HG03432 (cell line): ENCODE results near the gene MUCL3.
"Not testable (repeated sequence)": the region's sequence is repeated elsewhere in the genome, so short reads cannot be mapped to it uniquely, and the experiment has no call there.

Source experiments
- ATAC-seq: cut with Tn5 transposase; IDR thresholded peaks from one replicate; pipeline ENCODE4 v1.9.1; 2021; ENCODE audit warnings: mild to moderate bottlenecking, moderate library complexity; ENCODE audit not compliant: unreplicated experiment

MUCL3 gene

GRCh38 chr6:30979141-30979540 lies 38.4 kb downstream of the MUCL3 start:
- ATAC-seq = no peak

DNA sequence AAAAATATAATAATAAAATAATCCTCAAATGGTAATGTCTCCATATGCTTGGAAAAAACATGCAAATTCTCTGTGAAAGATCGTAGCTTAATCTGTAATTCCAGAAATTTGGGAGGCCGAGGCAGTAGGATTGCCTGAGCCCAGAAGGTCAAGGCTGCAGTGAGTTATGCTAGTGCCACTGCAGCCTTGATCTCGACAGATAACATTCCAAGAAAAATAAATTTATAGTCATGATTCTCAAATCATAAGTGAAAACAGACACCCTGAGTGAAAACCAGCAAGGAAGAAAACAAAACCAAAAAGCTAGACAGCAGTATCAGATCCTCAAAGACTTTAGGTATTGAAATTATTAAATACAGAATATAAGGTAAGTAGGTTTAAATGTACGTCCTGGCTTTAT lies 38.9 kb downstream of the MUCL3 start:
- no peak for ATAC-seq

DNA sequence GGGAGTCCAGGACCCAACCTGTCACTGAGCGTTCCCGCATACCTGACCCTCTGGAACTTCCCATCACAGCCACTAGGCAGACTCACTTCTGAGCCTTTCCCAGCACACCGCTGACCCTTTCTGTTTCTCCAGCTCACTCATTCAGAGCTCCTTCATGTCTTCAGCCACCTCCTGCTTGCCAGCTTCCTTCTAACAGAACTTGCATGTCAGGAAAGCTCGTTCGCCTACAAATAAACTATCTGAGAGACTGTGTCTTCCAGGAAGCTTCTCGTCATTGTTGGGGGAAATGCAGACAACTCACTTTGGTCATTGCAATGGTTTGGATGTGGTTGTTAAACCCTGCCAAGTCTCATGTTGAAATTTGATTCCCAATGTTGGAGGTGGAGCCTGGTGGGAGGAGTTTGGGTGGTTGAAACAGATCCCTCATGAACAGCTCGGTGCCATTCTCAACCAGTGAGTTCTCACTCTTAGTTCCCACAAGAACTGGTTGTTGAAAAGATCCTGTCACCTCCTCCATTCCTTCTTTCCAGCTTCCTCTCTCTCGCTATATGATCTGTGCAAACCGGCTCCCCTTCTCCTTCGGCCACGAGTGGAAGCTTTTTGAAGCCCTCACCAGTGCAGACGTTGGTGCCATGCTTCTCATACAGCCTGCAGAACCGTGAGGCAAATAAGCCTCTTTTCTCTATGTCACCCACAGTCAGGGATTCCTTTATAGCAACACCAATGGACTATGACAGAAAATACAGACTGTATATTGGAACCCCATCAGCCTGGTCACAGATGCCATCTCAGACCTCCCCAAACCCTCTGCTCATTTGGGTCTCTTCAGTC lies 41.4 kb downstream of the MUCL3 start:
- no peak for ATAC-seq

DNA sequence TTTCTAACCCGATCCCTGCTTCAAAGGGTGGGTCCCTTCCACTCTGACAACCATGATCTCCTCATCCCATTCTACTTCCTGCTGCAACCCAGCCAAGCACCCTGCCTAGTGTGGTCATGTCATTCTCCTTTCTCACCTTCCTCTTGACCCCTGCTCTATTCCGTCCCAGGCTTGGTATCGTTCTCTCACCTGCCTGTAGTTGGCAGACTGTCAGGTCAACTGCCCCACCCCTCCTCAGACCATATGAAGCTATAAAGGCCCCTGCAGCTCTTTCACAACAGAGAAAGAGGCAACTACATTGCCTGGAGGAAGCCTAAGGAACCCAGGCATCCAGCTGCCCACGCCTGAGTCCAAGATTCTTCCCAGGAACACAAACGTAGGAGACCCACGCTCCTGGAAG lies 42.7 kb downstream of the MUCL3 start, which contains the start of gene MUC21:
Gene MUC21 (plus strand): TSS at position 280 of the 400 bp plus-strand sequence. CDS start 241 bp downstream, outside the sequence.
- no peak for ATAC-seq

DNA sequence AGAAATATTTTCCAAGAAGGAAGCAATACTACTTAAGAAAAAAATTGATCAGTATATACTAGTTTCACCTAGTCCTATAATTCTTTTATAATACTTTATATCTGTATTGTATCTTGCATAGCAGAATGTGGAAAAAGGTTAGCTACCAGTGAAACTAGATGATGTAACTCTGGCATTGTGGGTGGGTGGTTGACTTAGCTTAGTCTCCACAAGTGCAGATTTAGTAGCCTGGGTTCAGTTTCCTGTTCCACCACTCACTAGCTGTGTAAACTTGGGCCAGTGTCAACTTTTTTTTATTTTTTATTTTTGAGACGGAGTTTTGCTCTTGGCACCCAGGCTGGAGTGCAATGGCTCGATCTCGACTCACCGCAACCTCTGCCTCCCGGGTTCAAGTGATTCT lies 44.7 kb downstream of the MUCL3 start:
- no peak for ATAC-seq

- no peak for ATAC-seq
Measured at GRCh38 chr6:30987304-30987703, 46.5 kb downstream of the MUCL3 start.

DNA sequence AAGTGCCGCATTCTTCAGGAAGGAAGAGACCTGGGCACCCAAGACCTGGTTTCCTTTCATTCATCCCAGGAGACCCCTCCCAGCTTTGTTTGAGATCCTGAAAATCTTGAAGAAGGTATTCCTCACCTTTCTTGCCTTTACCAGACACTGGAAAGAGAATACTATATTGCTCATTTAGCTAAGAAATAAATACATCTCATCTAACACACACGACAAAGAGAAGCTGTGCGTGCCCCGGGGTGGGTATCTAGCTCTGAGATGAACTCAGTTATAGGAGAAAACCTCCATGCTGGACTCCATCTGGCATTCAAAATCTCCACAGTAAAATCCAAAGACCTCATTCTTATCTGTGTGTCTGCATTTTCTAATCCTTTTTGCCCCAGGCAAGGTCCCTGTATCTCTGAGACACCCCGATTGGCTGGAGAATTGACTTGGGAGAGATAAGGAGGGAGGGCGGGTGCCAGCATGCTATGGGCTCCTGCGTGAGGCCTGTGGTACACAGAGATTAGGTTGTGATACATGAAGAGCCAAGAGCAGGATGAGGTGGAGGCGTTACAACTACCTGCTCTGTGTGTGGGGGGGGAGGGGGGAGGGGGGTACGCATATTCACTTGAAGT lies 47.5 kb downstream of the MUCL3 start:
- ATAC-seq = no peak

DNA sequence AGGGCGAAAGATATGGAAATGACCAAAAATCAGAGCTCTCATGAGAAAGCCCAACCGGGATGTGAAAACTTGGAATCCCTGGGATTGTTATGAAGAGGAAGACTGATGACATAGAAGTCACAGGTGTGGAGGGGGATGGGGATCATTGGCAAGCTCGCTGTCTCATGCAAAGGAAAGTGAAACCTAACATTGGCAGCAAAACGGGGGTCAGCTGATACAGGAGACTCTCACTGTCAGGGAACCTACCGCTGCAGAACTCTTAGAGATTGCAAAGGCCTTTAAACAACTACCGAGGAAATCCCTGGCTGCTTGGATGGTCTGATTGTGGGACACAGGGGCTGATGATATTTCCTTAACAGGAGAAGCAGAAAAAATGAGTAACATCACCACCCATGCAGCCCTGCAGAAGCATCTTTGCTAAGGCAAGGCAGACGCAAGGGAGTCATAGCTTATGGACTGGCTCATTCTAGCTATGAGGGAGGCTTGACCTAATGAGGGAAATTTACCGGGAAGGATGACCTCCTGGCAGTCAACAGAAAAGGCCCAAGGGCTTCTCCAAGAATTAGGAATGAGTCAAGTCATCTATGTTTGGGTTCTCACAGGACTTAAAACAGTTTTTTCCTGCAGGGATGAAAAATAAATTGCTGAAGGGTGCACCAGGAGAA lies 49.8 kb downstream of the MUCL3 start:
- no peak for ATAC-seq

DNA sequence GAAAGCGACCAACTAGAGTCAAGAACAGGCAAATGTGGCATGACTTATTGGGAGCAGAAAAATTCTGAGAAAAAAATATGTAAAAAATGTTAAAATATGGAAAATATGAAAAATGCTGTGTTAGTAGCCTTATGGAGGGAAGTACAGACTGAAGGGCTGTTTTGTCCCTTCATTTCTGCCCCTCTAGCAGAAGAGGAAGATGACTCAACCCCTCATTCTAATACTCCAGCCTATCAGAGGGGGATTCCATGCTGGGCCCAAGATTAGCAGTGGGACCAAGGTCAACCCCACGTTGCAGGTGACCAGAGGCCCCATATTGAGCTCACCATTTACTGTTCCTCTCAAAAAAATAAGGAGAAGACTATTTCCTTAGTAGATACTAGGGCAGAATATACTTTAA lies 51.1 kb downstream of the MUCL3 start:
- no peak for ATAC-seq

DNA sequence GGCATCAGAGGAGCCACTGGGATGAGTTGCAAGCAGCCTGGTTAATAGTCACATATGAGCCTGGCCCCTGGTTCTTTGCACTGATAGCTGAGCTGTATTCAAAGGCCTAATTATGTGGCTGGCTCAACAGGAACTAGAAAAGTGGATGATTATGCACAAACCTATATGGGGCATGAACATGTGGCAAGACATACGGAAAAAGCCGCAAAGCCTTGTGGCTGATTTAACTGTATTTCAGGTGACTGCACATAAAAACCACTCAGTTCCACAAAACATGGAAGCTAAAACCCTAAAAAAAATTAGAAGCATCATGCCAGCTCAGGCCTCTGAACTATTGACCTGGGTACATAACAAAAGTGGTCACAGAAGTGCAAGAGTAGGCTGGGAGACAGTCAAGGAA lies 56.5 kb downstream of the MUCL3 start:
- ATAC-seq = no peak

- ATAC-seq = no peak
Measured at GRCh38 chr6:30998785-30999184, 58.0 kb downstream of the MUCL3 start.

DNA sequence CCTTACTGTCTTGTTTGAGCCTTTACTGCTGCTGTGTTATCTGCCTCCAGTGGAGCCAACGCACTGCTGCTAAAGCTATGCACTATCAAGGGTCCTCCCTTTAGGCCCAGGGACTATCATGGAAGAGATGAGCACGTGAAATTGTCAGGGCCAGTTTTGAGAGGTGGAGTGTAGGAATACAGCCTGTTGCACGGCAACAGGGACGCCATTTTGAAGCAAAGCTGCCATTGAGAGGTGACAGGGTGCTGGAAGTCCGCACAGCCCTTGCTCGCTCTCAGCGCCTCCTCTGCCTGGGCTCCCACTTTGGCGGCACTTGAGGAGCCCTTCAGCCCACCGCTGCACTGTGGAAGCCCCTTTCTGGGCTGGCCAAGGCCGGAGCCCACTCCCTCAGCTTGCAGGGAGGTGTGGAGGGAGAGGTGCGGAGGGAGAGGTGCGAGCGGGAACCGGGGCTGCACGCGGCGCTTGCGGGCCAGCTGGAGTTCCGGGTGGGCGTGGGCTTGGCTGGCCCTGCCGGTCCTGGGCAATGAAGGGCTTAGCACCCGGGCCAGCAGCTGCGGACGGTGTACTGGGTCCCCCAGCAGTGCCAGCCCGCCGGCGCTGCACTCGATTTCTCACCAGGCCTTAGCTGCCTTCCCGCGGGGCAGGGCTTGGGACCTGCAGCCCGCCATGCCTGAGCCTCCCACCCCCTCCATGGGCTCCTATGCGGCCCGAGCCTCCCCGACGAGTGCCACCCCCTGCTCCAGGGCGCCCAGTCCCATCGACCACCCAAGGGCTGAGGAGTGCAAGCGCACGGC lies 59.5 kb downstream of the MUCL3 start:
- ATAC-seq = not testable (repeated sequence)

- ATAC-seq = no peak
Measured at GRCh38 chr6:31001281-31001888, 60.6 kb downstream of the MUCL3 start.

DNA sequence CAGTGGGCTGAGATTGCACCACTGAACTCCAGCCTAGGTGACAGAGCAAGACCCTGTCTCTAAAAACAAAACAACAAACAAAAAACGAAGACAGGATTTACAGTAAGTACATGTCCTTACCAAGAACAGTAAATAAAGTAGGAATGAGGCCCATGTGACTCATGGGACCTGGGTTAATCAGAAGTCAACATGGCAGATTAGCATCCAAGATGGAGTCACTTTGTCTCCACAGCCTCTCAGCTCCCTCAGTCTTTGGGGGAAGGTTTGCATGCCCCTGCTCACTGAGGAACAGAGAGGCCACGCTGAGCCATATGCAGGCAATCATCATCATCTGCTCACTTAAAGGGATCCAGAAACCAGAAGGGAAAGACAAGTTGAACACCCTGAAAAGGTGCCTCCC lies 61.7 kb downstream of the MUCL3 start:
- ATAC-seq = no peak
